Nephron (organoid): ENCODE measurements around the gene ZNF697.

ENCODE experiments used
- H3K27ac Mint-ChIP-seq, 3 experiments: 2 replicates each; pipeline ENCODE4 v1.8.0; 2020; ENCODE audit warnings: mixed read lengths in 3 of 3, mild to moderate bottlenecking in 2 of 3, moderate library complexity in 1 of 3
- H3K27me3 Mint-ChIP-seq: 2 replicates; pipeline ENCODE4 v1.8.0; 2021; ENCODE audit warnings: low read depth, mild to moderate bottlenecking, moderate library complexity, mixed read lengths
- H3K36me3 Mint-ChIP-seq: 2 replicates; pipeline ENCODE4 v1.8.0; 2020; ENCODE audit warnings: low read depth, mixed read lengths
- H3K4me1 Mint-ChIP-seq: 2 replicates; pipeline ENCODE4 v1.8.0; 2020; ENCODE audit warnings: mixed read lengths
- H3K4me3 Mint-ChIP-seq, 3 experiments: 2 replicates each; pipeline ENCODE4 v1.8.0; 2020; ENCODE audit warnings: mild to moderate bottlenecking in 3 of 3, mixed read lengths in 3 of 3, moderate library complexity in 2 of 3
- H3K9me3 Mint-ChIP-seq: 2 replicates; pipeline ENCODE4 v1.8.0; 2020; ENCODE audit warnings: mixed read lengths
- CTCF ChIP-seq, 3 experiments: fragments of 200-600 bp; sonication (generic); IDR thresholded peaks; one replicate each; pipeline ENCODE4 v1.5.0; 2021; ENCODE audit warnings: antibody characterized with exemption in 3 of 3; ENCODE audit not compliant: unreplicated experiment in 3 of 3

The ZNF697 gene

DNA sequence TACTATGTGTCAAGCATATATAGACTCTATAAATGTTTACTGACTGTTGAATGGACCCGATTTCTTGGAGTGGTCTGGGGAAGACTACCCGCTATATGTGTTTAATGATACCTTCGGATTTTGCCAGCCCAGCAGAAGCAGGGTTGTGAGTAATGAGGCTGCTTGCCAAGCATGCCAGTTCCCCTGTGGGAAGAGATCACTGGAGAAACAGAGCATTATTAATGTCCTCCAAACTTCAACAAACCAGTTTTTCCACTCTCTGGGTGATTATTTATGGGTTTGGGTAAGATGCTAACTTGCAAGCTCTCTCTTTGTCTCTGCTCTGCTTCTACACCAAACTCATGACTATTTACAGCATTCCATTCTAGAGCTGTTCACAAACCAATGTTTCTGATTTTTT, 38.6 kb upstream of the ZNF697 start:
- no peaks in the 10 kb centered on the region for H3K36me3 Mint-ChIP-seq
- H3K4me3 Mint-ChIP-seq = no peak overlapping the region
- no peak for TF ChIP-seq CTCF (IDR thresholded peaks at IDR 0.05; ENCODE audit: unreplicated experiment in 3 of 3)
- no peaks in the 10 kb centered on the region for H3K27me3 Mint-ChIP-seq
- no peaks in the 10 kb centered on the region for H3K9me3 Mint-ChIP-seq
- peak overlapping the region; percentile 25 to 64 (median 61) for H3K27ac Mint-ChIP-seq
- H3K4me1 Mint-ChIP-seq = no peaks in the 10 kb centered on the region

- Mint-ChIP-seq H3K27ac (peak overlapping the region in 1 of 3 experiments; percentile 4), H3K27me3 (peaks cover 4% of the 10 kb centered on the region), H3K36me3 (no peaks in the 10 kb centered on the region), H3K9me3 (no peaks in the 10 kb centered on the region), H3K4me1 (no peaks in the 10 kb centered on the region), H3K4me3 (no peak overlapping the region)
- no peak for TF ChIP-seq CTCF (IDR thresholded peaks at IDR 0.05; ENCODE audit: unreplicated experiment in 3 of 3)
Measured at GRCh38 chr1:119683893-119684292, 35.8 kb upstream of the ZNF697 start.

DNA sequence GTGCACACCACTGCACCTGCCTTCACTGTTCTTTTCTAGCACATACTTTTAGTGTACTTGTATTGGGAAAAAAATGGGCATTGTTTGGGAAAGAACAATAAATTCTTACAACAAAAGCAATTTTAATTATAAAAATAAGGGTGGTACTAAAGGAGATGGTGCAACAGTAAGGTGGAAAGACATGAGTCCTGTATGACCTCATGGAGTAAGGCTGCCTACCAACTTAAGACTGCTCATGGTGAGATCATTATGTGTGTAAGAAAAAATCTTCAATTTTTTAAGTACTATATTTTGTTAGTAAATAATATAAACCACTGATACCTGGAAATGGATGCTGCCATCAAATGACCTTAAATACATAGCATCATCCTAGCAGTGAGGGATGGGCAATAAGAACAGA, 34.1 kb upstream of the ZNF697 start:
- Mint-ChIP-seq H3K9me3 (no peaks in the 10 kb centered on the region), H3K36me3 (no peaks in the 10 kb centered on the region), H3K27ac (no peak overlapping the region), H3K4me3 (no peak overlapping the region), H3K27me3 (peaks cover 4% of the 10 kb centered on the region), H3K4me1 (peaks cover 5% of the 10 kb centered on the region)
- TF ChIP-seq CTCF (IDR thresholded peaks at IDR 0.05; ENCODE audit: unreplicated experiment in 3 of 3) = no peak

GRCh38 chr1:119681560-119681959, 33.5 kb upstream of the ZNF697 start:
- H3K4me1 Mint-ChIP-seq = peaks cover 7% of the 10 kb centered on the region
- H3K4me3 Mint-ChIP-seq = no peak overlapping the region
- peaks cover 4% of the 10 kb centered on the region for H3K27me3 Mint-ChIP-seq
- no peaks in the 10 kb centered on the region for H3K9me3 Mint-ChIP-seq
- no peak for TF ChIP-seq CTCF (IDR thresholded peaks at IDR 0.05; ENCODE audit: unreplicated experiment in 3 of 3)
- no peak overlapping the region for H3K27ac Mint-ChIP-seq
- H3K36me3 Mint-ChIP-seq = no peaks in the 10 kb centered on the region

GRCh38 chr1:119680723-119681122, 32.7 kb upstream of the ZNF697 start:
- no peaks in the 10 kb centered on the region for H3K9me3 Mint-ChIP-seq
- TF ChIP-seq CTCF (IDR thresholded peaks at IDR 0.05; ENCODE audit: unreplicated experiment in 3 of 3) = no peak
- peaks cover 13% of the 10 kb centered on the region for H3K4me1 Mint-ChIP-seq
- H3K36me3 Mint-ChIP-seq = no peaks in the 10 kb centered on the region
- H3K4me3 Mint-ChIP-seq = no peak overlapping the region
- H3K27ac Mint-ChIP-seq = no peak overlapping the region
- peaks cover 4% of the 10 kb centered on the region for H3K27me3 Mint-ChIP-seq

DNA sequence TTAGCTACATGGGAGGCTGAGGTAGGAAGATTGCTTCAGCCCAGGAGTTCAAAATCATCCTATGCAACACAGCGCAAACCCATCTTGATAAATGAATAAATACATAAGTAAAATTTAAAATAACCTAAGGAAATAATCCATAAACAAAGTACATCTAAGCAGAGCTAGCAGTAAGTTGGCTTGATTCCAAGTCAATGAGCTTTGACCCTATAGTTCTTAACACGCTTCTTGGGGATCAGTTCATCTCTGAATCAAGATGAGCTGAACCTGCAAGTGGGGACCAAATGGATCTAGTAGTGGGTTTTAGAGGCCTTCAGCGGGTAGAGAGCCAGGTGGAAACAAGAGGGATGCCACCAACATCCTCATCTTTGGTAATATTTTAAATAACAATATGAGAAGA, 32.1 kb upstream of the ZNF697 start:
- no peak overlapping the region for H3K27ac Mint-ChIP-seq
- peaks cover 4% of the 10 kb centered on the region for H3K27me3 Mint-ChIP-seq
- no peak for TF ChIP-seq CTCF (IDR thresholded peaks at IDR 0.05; ENCODE audit: unreplicated experiment in 3 of 3)
- no peaks in the 10 kb centered on the region for H3K36me3 Mint-ChIP-seq
- H3K4me3 Mint-ChIP-seq = no peak overlapping the region
- H3K9me3 Mint-ChIP-seq = no peaks in the 10 kb centered on the region
- H3K4me1 Mint-ChIP-seq = peaks cover 18% of the 10 kb centered on the region
